KOPT-K1 (cell line): Measurements from ENCODE around the gene CEP128.

ENCODE experiments used
- H3K27ac ChIP-seq: fragments of 200-600 bp; sonication (generic); 2 replicates; pipeline ENCODE4 v1.5.1; 2016; ENCODE audit warnings: antibody characterized with exemption, mild to moderate bottlenecking, low read depth, low read length; ENCODE audit not compliant: poor library complexity, severe bottlenecking
- H3K36me3 ChIP-seq: fragments of 200-600 bp; sonication (generic); 2 replicates; pipeline ENCODE4 v1.5.1; 2017; ENCODE audit warnings: antibody characterized with exemption, mild to moderate bottlenecking, low read length, moderate library complexity; ENCODE audit not compliant: insufficient read depth
- H3K9me3 ChIP-seq: fragments of 200-600 bp; sonication (generic); 2 replicates; pipeline ENCODE4 v1.5.1; 2017; ENCODE audit warnings: antibody characterized with exemption, low read length, mild to moderate bottlenecking; ENCODE audit not compliant: insufficient read depth, poor library complexity, severe bottlenecking

CEP128 gene

GRCh38 chr14:80494769-80495168, 446.8 kb downstream of the CEP128 start:
- Histone ChIP-seq H3K36me3 (no peaks in the 10 kb centered on the region), H3K9me3 (no peaks in the 10 kb centered on the region), H3K27ac (no peak overlapping the region)

GRCh38 chr14:80493620-80494019, 447.9 kb downstream of the CEP128 start:
- Histone ChIP-seq H3K27ac (no peak overlapping the region), H3K36me3 (no peaks in the 10 kb centered on the region), H3K9me3 (no peaks in the 10 kb centered on the region)

GRCh38 chr14:80491650-80492049, 449.9 kb downstream of the CEP128 start:
- H3K27ac ChIP-seq: peak overlapping the region; percentile 42
- H3K36me3 ChIP-seq: no peaks in the 10 kb centered on the region
- no peaks in the 10 kb centered on the region for H3K9me3 ChIP-seq

- peak overlapping the region; percentile 42 for H3K27ac ChIP-seq
- H3K36me3 ChIP-seq: no peaks in the 10 kb centered on the region
- H3K9me3 ChIP-seq: no peaks in the 10 kb centered on the region
Observed at GRCh38 chr14:80491131-80491530, 450.4 kb downstream of the CEP128 start.

- H3K9me3 ChIP-seq: no peaks in the 10 kb centered on the region
Observed at GRCh38 chr14:80489513-80489912, 452.0 kb downstream of the CEP128 start.

GRCh38 chr14:80485764-80486163, 455.8 kb downstream of the CEP128 start:
- no peak overlapping the region for H3K27ac ChIP-seq
- H3K9me3 ChIP-seq: no peaks in the 10 kb centered on the region
- no peaks in the 10 kb centered on the region for H3K36me3 ChIP-seq

More at GRCh38 chr14:80489513-80489912, 452.0 kb downstream of the CEP128 start:
- no peak overlapping the region for H3K27ac ChIP-seq
- no peaks in the 10 kb centered on the region for H3K36me3 ChIP-seq

GRCh38 chr14:80483331-80483730, 458.2 kb downstream of the CEP128 start:
- Histone ChIP-seq H3K36me3 (no peaks in the 10 kb centered on the region), H3K27ac (no peak overlapping the region), H3K9me3 (no peaks in the 10 kb centered on the region)

- Histone ChIP-seq H3K27ac (no peak overlapping the region), H3K36me3 (no peaks in the 10 kb centered on the region), H3K9me3 (peaks cover 17% of the 10 kb centered on the region)
Observed at GRCh38 chr14:80477388-80478160, 464.0 kb downstream of the CEP128 start.

GRCh38 chr14:80475074-80475473, 466.5 kb downstream of the CEP128 start:
- Histone ChIP-seq H3K9me3 (peaks cover 22% of the 10 kb centered on the region), H3K27ac (no peak overlapping the region), H3K36me3 (no peaks in the 10 kb centered on the region)

- Histone ChIP-seq H3K36me3 (no peaks in the 10 kb centered on the region), H3K27ac (no peak overlapping the region), H3K9me3 (peaks cover 14% of the 10 kb centered on the region)
Observed at GRCh38 chr14:80468331-80469122, 473.0 kb downstream of the CEP128 start.

GRCh38 chr14:80465546-80466220, 475.9 kb downstream of the CEP128 start:
- H3K27ac ChIP-seq: no peak overlapping the region
- H3K9me3 ChIP-seq: no peaks in the 10 kb centered on the region
- no peaks in the 10 kb centered on the region for H3K36me3 ChIP-seq

GRCh38 chr14:80464531-80465149, 476.9 kb downstream of the CEP128 start:
- no peak overlapping the region for H3K27ac ChIP-seq
- no peaks in the 10 kb centered on the region for H3K36me3 ChIP-seq
- no peaks in the 10 kb centered on the region for H3K9me3 ChIP-seq

- Histone ChIP-seq H3K9me3 (peaks cover 4% of the 10 kb centered on the region), H3K27ac (no peak overlapping the region), H3K36me3 (no peaks in the 10 kb centered on the region)
Observed at GRCh38 chr14:80456209-80456608, 485.3 kb downstream of the CEP128 start.

GRCh38 chr14:80455031-80455430, 486.5 kb downstream of the CEP128 start:
- Histone ChIP-seq H3K36me3 (no peaks in the 10 kb centered on the region), H3K27ac (no peak overlapping the region), H3K9me3 (peaks cover 16% of the 10 kb centered on the region)

- H3K36me3 ChIP-seq: no peaks in the 10 kb centered on the region
- no peak overlapping the region for H3K27ac ChIP-seq
- H3K9me3 ChIP-seq: peaks cover 16% of the 10 kb centered on the region
Observed at GRCh38 chr14:80448267-80448666, 493.3 kb downstream of the CEP128 start.
